Measurements from ENCODE around the gene ITGB1BP1.
"Not testable (repeated sequence)": the region's sequence is repeated elsewhere in the genome, so short reads cannot be mapped to it uniquely, and the experiment has no call there.

The ITGB1BP1 gene

GRCh38 chr2:9398881-9399780, 24.2 kb downstream of the ITGB1BP1 start:
- no peak for DNase-seq

GRCh38 chr2:9398251-9398650, 25.1 kb downstream of the ITGB1BP1 start:
- not testable (repeated sequence) for DNase-seq

- DNase-seq: no peak
Measured at GRCh38 chr2:9397201-9397600, 26.1 kb downstream of the ITGB1BP1 start.

- no peak for DNase-seq
Measured at GRCh38 chr2:9394816-9395215, 28.5 kb downstream of the ITGB1BP1 start.

- no peak for DNase-seq
Measured at GRCh38 chr2:9392898-9393765, 30.2 kb downstream of the ITGB1BP1 start.

GRCh38 chr2:9391961-9392720, 31.2 kb downstream of the ITGB1BP1 start:
- no peak for DNase-seq

- DNase-seq: no peak
Measured at GRCh38 chr2:9390991-9391390, 32.3 kb downstream of the ITGB1BP1 start.

GRCh38 chr2:9390151-9390850, 33.0 kb downstream of the ITGB1BP1 start:
- no peak for DNase-seq

GRCh38 chr2:9388950-9389911, 34.1 kb downstream of the ITGB1BP1 start:
- no peak for DNase-seq

GRCh38 chr2:9388199-9388681, 35.1 kb downstream of the ITGB1BP1 start:
- no peak for DNase-seq

GRCh38 chr2:9385841-9386240, 37.5 kb downstream of the ITGB1BP1 start:
- DNase-seq: no peak

GRCh38 chr2:9384521-9384920, 38.8 kb downstream of the ITGB1BP1 start:
- DNase-seq: no peak

GRCh38 chr2:9382604-9383235, 40.6 kb downstream of the ITGB1BP1 start:
- DNase-seq: no peak

- DNase-seq: no peak
Measured at GRCh38 chr2:9380702-9381628, 42.4 kb downstream of the ITGB1BP1 start.

- DNase-seq: no peak
Measured at GRCh38 chr2:9379391-9379755, 44.0 kb downstream of the ITGB1BP1 start.

- DNase-seq: peak; percentile 99
Measured at GRCh38 chr2:9378433-9379390, 44.6 kb downstream of the ITGB1BP1 start.

GRCh38 chr2:9377461-9378097, 45.7 kb downstream of the ITGB1BP1 start:
- no peak for DNase-seq
